KMS-11 (cell line): ENCODE data around the gene CCSER1.
A peak's percentile ranks its signal among the peaks of the same experiment; 100 is the strongest.

ENCODE experiments used
- H2AFZ ChIP-seq: fragments of 200-600 bp; sonication (generic); 2 replicates; pipeline ENCODE4 v1.6.1; 2016; ENCODE audit warnings: antibody characterized with exemption, mixed run types, low read depth
- H3K27ac ChIP-seq: fragments of 200-600 bp; sonication (generic); 2 replicates; pipeline ENCODE4 v1.6.1; 2016; ENCODE audit warnings: mild to moderate bottlenecking, mixed run types
- H3K27me3 ChIP-seq: fragments of 200-600 bp; sonication (generic); 2 replicates; pipeline ENCODE4 v1.6.1; 2017; ENCODE audit warnings: mild to moderate bottlenecking, low read depth, mixed run types, moderate library complexity; ENCODE audit not compliant: insufficient read depth
- H3K36me3 ChIP-seq: fragments of 200-600 bp; sonication (generic); 2 replicates; pipeline ENCODE4 v1.6.1; 2017; ENCODE audit warnings: mild to moderate bottlenecking, mixed run types; ENCODE audit not compliant: insufficient read depth
- H3K4me1 ChIP-seq: fragments of 200-600 bp; sonication (generic); 2 replicates; pipeline ENCODE4 v1.6.1; 2016; ENCODE audit warnings: mild to moderate bottlenecking, low read depth, mixed run types; ENCODE audit not compliant: poor library complexity, severe bottlenecking
- H3K4me2 ChIP-seq: fragments of 200-600 bp; sonication (generic); 2 replicates; pipeline ENCODE4 v1.7.0; 2016; ENCODE audit warnings: mild to moderate bottlenecking, mixed run types
- H3K4me3 ChIP-seq: fragments of 200-600 bp; sonication (generic); IDR thresholded peaks from 2 replicates; pipeline ENCODE4 v1.6.1; 2017; ENCODE audit warnings: low read depth, low read length, mixed read lengths; ENCODE audit not compliant: insufficient read depth
- H3K79me2 ChIP-seq: fragments of 200-600 bp; sonication (generic); 2 replicates; pipeline ENCODE4 v1.6.1; 2016; ENCODE audit warnings: low read depth, mixed run types; ENCODE audit not compliant: insufficient read depth
- H3K9ac ChIP-seq: fragments of 200-600 bp; sonication (generic); 2 replicates; pipeline ENCODE4 v1.6.1; 2016; ENCODE audit warnings: mild to moderate bottlenecking, mixed run types
- H4K20me1 ChIP-seq: fragments of 200-600 bp; sonication (generic); 2 replicates; pipeline ENCODE4 v1.6.1; 2016; ENCODE audit warnings: mild to moderate bottlenecking, mixed run types; ENCODE audit not compliant: insufficient read depth
- TF ChIP-seq, protein P1 (sequence below): fragments of 200-600 bp; sonication (generic); conservative IDR thresholded peaks from 2 replicates; pipeline ENCODE4 v1.6.1; 2017; ENCODE audit warnings: low read depth, mild to moderate bottlenecking, antibody characterized with exemption, low read length, moderate library complexity, mixed read lengths

CCSER1 gene

DNA sequence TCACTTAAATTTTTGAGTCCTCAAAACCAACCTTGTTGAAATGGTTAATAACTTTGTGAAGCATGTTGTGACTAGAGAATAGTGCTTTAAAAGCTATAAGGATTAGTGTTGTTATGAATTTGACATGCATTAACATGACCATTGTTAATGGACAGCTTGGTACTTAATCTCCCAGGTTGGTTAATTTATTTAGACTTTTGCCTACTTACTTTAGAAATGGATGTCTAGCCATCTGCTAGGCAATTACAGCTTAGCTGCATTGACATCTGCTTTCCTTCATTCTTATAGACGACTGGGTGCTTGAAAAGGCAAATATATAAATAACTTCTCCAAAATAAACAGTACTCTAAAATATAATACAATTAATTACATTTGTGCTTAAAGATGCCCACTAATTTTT lies 368.0 kb downstream of the CCSER1 start:
- H3K4me2 ChIP-seq: no peak overlapping the region
- no peak overlapping the region for H2AFZ ChIP-seq
- peaks cover 28% of the 10 kb centered on the region for H3K4me1 ChIP-seq
- TF ChIP-seq, protein P1, sequence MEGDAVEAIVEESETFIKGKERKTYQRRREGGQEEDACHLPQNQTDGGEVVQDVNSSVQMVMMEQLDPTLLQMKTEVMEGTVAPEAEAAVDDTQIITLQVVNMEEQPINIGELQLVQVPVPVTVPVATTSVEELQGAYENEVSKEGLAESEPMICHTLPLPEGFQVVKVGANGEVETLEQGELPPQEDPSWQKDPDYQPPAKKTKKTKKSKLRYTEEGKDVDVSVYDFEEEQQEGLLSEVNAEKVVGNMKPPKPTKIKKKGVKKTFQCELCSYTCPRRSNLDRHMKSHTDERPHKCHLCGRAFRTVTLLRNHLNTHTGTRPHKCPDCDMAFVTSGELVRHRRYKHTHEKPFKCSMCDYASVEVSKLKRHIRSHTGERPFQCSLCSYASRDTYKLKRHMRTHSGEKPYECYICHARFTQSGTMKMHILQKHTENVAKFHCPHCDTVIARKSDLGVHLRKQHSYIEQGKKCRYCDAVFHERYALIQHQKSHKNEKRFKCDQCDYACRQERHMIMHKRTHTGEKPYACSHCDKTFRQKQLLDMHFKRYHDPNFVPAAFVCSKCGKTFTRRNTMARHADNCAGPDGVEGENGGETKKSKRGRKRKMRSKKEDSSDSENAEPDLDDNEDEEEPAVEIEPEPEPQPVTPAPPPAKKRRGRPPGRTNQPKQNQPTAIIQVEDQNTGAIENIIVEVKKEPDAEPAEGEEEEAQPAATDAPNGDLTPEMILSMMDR: no peak
- H3K4me3 ChIP-seq: no peak overlapping the region
- H3K27ac ChIP-seq: no peak overlapping the region
- H3K79me2 ChIP-seq: no peaks in the 10 kb centered on the region
- H4K20me1 ChIP-seq: no peaks in the 10 kb centered on the region
- no peaks in the 10 kb centered on the region for H3K27me3 ChIP-seq
- H3K36me3 ChIP-seq: no peaks in the 10 kb centered on the region
- H3K9ac ChIP-seq: no peak overlapping the region

DNA sequence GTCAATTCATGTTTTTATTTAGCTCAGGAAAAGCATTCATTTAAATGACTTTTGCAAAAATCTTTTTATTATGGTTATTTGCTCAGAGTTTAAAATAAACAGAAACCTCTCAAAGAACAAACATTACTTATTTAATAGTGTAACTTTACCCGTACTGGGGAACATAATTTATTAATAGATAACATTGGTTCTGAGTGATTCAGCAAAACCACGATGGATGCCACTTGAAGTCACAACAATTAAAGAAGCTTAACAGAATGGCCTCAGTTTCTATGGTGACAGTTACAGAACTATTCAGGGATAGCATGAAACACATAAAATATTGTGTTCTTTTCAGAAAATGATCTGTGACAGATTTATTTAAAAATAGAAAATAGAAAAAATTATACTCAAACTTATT lies 368.7 kb downstream of the CCSER1 start:
- Histone ChIP-seq H2AFZ (no peak overlapping the region), H4K20me1 (no peaks in the 10 kb centered on the region; the same call in 1 of the 2 replicates), H3K4me2 (peak overlapping the region; percentile 41; the same call in 1 of the 2 replicates), H3K4me3 (no peak overlapping the region), H3K9ac (no peak overlapping the region), H3K4me1 (peaks cover 28% of the 10 kb centered on the region), H3K27me3 (no peaks in the 10 kb centered on the region), H3K27ac (peak overlapping the region; percentile 59), H3K36me3 (no peaks in the 10 kb centered on the region), H3K79me2 (no peaks in the 10 kb centered on the region)
- TF ChIP-seq, protein P1: no peak

DNA sequence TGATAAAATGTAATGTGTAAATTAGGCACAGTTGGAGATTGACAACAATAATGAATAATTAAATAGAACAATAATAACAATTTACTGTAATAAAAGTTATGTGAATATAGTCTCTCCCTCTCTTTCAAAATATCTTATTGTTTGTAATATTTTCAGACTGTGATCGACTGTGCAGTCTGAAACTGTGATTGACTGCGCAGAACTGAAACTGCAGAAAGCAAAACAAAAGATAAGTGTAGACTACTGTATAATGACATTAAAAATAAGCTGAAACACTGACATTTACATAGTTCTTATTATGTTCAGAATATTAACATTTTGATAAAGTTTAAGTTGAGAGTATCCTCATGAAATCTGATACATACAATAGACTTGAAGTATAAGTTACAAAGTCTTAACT lies 371.0 kb downstream of the CCSER1 start:
- Histone ChIP-seq H3K79me2 (no peaks in the 10 kb centered on the region), H3K27me3 (no peaks in the 10 kb centered on the region), H3K4me2 (peak overlapping the region; percentile 27), H3K36me3 (no peaks in the 10 kb centered on the region), H3K4me1 (peaks cover 28% of the 10 kb centered on the region), H3K9ac (no peak overlapping the region), H2AFZ (no peak overlapping the region), H3K4me3 (no peak overlapping the region), H3K27ac (0 out of 2 replicates have a peak overlapping the region, but pooled peaks have one; percentile 2), H4K20me1 (no peaks in the 10 kb centered on the region; the same call in 1 of the 2 replicates)
- TF ChIP-seq, protein P1: no peak

DNA sequence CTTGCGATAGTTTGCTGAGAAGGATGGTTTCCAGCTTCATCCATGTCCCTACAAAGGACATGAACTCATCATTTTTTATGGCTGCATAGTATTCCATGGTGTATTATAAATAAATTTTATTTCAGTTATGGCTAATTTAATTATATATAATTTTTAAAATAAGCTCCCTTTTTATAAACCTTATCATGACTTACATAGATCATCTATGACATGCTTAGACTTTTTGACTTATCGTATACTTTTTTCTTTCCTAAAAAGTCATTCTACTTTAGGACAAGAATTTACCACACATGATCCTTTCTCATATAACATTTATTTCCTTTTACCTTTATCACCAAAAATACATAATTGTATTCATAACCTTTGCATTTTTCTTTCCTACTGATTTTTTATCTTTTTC lies 376.5 kb downstream of the CCSER1 start:
- no peaks in the 10 kb centered on the region for H3K27me3 ChIP-seq
- TF ChIP-seq, protein P1: no peak
- no peak overlapping the region for H3K4me3 ChIP-seq
- no peak overlapping the region for H3K9ac ChIP-seq
- H4K20me1 ChIP-seq: no peaks in the 10 kb centered on the region; the same call in 1 of the 2 replicates
- no peak overlapping the region for H2AFZ ChIP-seq
- H3K36me3 ChIP-seq: no peaks in the 10 kb centered on the region
- H3K4me2 ChIP-seq: no peak overlapping the region
- H3K79me2 ChIP-seq: no peaks in the 10 kb centered on the region
- H3K27ac ChIP-seq: no peak overlapping the region
- H3K4me1 ChIP-seq: peaks cover under 1% of the 10 kb centered on the region

DNA sequence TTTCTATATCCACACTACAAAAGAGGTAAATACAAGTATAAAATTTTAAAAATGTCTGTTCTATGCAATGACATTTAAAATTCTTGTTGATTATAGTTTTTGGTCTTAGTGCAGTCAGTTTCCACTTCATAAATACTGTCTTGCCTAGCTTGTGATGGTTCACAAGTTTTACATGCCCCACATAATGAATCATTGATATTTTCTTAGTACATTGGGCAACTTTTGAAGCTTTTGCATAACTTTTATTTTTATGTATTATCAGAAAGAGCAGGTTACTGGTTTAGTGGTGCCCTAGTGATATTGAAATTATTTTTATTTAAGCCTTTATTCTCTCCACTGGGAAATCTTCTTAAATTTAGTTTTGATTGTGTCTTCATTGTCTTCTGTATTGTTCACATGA lies 388.0 kb downstream of the CCSER1 start:
- TF ChIP-seq, protein P1: no peak
- H3K79me2 ChIP-seq: no peaks in the 10 kb centered on the region
- H3K27me3 ChIP-seq: no peaks in the 10 kb centered on the region
- H3K27ac ChIP-seq: no peak overlapping the region
- no peak overlapping the region for H2AFZ ChIP-seq
- H3K4me1 ChIP-seq: no peaks in the 10 kb centered on the region
- no peaks in the 10 kb centered on the region for H4K20me1 ChIP-seq
- no peak overlapping the region for H3K9ac ChIP-seq
- H3K36me3 ChIP-seq: no peaks in the 10 kb centered on the region
- no peak overlapping the region for H3K4me3 ChIP-seq
- no peak overlapping the region for H3K4me2 ChIP-seq
